ENCODE results near the gene OR5AN1.
"Not testable (repeated sequence)": the region's sequence is repeated elsewhere in the genome, so short reads cannot be mapped to it uniquely, and the experiment has no call there.

Gene OR5AN1, protein sequence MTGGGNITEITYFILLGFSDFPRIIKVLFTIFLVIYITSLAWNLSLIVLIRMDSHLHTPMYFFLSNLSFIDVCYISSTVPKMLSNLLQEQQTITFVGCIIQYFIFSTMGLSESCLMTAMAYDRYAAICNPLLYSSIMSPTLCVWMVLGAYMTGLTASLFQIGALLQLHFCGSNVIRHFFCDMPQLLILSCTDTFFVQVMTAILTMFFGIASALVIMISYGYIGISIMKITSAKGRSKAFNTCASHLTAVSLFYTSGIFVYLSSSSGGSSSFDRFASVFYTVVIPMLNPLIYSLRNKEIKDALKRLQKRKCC

DNA sequence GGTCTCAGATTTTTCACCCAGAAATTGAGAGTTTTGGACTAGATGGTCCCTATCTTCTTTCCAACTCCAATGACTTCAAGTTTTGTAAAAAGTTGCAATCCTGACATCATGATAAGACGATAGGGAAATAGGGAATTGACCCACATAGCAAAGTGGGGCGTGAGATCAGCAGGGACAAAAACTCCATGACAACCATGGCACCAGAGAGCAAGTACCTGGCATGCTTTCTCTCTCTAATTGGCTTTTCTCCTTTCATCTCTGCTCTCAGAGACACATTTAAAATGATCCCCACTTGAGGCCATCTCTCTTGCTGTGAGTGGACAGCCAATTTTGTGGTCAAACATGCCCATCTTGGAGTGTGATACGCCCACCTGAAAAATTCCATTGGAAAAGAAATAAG lies at the start of gene OR5AN1:
Gene OR5AN1 (plus strand): TSS at position 301 of the 400 bp plus-strand sequence. CDS start 5,564 bp downstream, outside the sequence.
- no peak for DNase-seq

DNA sequence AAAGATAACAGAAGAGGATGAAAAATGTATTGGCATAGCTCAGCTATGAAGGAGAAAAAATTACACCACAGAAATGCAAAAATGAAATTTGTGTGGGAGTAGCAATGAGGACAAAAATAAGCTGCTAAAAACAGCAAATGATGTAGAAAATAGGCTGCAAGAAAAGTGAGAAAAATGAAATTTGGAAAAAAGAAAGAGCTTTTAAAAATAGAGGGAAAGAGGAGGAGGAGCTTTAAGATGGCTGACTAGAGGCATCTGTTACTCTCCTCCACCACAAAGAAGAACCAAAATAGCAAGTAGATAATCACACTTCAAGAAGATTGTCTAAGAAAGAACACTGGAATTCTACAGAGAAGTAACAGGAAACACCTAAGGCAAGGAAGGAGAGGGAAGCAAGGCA lies 23.7 kb upstream of the OR5AN1 start:
- DNase-seq: no peak

DNA sequence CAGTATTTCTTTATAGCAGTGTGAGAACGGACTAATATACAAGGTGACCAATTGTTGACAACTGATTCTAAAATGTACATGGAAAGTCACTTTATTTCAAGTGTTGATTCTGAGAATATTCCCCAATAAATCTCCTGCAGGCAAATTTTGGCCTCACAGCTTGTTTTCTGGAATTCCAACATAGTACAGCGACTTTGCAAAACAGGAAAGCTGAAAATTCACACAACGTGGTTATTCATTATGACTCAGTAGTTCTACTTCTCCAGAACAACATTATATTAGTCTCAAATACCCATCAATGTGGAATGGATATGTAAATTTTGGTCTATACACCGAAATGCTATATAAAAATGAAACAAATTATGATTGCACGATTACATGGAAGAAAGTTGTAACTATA lies 22.5 kb upstream of the OR5AN1 start:
- no peak for DNase-seq

DNA sequence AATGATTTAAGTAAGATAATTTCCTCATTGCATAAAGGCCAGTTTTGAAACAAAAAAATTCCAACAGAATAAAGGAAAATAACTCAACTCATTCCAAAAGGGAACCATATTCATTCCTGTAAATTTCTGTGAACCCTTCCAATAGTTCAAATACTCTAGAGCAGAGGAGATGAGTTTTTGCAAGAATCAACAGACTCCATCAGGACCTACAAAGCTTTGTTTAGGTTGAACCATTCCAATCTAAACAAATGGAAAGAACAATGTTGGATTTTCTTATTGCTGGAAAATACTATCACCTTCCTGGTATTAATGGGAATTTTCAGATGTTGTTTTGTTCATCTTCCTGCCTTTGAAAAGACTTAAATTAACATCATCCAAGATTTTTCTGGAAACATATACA lies 21.8 kb upstream of the OR5AN1 start:
- no peak for DNase-seq

DNA sequence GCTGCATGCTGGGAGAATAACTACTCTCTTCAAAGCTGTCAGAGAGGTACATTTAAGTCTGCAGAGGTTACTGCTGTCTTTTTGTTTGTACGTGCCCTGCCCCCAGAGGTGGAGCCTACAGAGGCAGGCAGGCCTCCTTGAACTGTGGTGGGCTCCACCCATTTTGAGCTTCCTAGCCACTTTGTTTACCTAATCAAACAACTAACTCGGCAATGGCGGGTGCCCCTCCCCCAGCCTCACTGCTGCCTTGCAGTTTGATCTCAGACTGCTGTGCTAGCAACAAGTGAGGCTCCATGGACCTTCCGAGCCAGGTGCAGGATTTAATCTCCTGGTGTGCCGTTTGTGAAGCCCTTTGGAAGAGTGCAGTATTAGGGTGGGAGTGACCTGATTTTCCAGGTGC lies 9.0 kb upstream of the OR5AN1 start:
- peak; percentile 23 for DNase-seq

DNA sequence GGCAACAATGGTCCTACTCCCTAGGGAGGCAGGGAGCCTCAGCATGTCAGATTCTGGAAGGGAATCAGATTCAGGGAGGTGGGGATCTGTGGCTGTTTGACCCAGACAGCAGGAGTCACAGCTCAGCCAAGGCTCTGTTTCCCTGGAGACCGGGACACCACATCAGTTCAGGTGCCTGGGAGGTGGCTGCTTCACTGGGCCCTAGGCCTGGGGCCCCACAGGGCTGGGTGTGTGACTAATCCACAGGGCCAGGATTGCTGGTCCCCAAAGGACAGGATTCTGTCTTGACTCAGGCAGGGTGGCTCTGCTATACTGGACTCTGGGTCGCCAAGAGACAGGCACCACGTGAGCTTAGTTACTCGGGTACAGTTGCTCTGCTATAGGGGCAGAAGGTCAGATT lies 3.5 kb upstream of the OR5AN1 start:
- no peak for DNase-seq

DNA sequence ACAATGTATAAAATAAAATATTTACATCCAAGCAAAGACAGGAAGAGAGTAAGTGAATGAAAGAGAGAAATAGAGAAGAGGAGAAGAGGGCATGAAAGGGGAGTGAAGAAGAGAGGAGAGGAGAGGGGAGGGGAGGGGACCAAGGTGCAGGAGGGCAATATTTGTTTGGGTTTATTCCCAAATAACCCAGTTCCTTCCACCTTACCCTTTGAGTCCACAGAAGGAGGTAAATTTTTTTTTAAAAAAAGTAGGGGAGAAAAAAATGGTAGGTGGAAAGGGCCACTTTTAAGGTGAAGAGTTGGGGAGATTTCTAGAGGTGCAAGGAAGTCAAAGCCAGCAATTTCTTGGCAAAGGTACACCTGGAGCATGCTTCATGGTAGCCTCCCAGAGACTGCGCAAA lies 2.1 kb upstream of the OR5AN1 start:
- no peak for DNase-seq

DNA sequence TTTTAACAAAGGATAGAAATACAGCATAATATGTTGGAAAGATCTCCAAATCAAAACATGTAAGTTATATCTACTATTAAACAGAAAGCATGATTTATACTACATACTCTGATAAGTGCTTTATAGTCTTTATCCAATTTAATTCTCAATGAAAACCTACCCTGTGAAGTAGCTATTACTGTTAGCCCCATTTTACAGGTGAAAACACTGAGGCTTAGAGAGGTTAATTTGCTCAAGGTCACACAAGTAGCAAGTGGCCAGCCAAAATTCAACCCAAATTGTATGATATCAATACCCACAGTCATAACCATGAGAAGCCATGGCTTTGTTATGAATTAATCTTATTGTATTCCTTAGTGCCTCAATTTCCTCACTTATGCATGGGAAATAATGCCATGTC lies 675 bp upstream of the OR5AN1 start:
- no peak for DNase-seq

DNA sequence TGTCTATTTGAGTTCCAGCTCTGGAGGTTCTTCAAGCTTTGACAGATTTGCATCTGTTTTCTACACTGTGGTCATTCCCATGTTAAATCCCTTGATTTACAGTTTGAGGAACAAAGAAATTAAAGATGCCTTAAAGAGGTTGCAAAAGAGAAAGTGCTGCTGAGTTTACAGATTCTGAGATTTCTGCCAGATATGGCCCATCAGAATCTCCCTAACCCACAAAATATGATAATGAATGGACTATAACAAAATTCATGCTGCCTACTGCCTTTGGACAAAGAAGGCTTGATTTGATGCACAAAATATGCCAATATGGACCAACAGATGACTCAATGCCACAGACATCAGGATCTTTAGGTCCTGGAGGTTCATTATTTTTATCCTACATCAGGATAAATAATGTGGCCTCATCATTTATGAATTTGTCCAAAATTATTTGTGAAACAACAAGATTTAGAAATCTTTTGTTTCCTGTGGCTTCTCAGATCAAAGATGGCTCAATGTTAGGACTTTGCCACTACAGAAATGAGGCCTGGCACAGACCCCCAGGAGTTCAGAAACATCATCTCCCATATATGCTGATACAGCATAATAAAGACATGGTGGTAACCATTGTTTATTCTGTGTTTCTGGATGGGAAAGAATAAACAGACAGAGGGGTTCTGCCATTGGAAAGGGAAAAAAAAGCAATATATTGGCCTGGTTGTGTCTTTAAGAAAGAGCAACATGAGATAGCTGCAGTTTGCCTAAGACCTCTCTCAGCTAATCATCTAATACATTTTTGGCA lies 6.7 kb downstream of the OR5AN1 start:
- no peak for DNase-seq

DNA sequence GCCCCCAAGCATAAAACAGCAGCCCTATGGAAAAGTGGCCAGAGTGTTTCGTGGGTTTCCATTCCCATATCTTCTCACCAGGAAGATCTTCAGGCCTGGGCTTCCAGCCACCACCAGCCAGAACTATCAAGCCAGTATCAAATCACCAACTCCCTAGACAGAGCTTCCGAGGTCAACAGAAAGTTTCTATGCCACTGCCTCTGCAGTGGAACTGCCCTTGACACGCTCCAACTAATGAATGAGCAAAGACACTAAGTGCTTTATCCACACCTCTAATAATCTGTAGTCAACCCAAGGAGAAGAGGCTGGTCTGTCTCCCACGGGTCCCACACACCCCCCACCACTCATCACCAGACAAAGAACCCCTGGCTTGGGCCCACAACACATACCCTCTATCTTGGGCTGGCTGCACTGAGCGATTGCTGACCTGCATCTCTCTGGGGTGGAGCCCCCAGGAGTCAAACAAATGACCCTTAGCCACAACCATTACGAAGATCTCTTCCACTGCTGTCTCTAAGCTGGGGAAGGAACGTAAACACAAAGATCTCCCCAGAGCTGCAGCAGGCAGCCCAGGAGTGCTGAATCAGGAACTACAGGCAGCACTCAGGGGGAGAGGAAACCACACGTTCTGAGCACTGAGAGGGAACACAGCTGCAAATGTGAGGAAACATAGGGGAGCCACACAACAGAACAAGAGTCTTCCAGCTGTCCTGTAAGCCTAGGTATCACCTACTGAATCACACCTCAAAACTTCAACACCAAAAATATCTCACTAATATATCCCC lies 9.7 kb downstream of the OR5AN1 start:
- DNase-seq: no peak

DNA sequence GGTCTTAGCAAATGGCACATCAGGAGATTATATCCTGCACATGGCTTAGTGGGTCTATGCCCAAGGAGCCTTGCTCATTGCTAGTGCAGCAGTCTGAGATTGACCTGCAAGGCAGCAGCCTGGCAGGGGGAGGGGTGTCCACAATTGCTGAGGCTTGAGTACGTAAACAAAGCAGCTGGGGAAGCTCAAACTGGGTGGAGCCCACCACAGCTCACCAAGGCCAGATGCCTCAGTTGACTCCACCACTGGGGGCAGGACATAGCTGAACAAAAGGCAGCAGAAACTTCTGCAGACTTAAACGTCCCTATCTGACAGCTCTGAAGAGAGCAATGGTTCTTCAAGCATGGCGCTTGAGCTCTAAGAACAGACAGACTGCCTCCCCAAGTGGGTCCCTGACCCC lies 13.6 kb downstream of the OR5AN1 start:
- not testable (repeated sequence) for DNase-seq

DNA sequence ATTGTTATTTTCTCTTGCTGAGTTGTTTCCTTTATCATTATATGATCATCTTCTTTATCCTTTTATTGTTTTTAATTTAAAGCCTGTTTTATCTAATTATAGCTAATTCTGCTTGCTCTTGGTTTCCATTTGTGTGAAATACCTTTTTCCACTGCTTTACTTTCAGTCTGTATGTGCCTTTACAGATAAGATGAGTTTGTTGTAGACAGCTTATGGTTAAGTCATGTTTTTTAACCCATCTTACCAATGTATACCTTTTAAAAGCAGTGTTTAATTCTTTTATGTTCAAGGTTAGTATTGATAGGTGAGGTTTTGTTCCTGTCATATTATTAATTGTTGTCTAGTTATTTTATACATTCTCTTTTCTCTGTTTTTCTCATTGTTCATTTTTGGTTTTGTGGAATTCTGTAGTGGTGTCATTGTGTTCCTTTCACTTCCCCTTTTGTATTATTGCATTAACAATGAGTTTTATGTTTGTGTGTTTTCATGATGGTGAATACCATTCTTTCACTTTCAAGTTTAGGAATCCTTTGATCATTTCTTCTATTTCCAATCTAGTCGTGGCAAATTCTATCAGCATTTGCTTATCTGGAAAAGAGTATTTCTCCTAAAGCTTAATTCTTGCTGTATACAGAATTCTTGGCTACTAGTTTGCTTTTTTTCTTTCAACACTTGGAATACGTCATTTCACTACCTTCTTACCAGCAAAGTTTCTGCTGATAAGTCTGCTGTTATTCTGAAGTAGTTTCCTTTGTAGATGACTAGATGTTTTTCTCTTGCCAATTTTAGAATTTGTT lies 21.8 kb downstream of the OR5AN1 start:
- DNase-seq: no peak

DNA sequence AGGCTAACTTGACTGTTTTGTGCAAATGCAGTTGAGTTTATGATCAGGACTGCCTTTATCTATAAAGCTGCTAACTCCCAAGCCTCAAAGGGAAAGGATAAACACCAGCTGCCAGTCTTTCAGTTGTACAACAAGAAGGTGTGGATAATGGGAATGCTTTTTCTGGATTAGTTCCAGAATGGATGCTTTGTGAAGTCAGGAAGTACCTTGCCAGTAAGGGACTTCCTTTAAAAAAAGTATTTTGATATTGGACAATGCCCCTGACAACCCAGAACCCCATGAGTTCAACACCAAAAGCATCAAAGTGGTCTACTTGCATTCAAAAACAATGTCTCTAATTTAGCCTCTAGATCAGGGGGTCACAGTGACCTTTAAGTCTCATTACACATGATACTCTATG lies 35.5 kb downstream of the OR5AN1 start:
- no peak for DNase-seq

DNA sequence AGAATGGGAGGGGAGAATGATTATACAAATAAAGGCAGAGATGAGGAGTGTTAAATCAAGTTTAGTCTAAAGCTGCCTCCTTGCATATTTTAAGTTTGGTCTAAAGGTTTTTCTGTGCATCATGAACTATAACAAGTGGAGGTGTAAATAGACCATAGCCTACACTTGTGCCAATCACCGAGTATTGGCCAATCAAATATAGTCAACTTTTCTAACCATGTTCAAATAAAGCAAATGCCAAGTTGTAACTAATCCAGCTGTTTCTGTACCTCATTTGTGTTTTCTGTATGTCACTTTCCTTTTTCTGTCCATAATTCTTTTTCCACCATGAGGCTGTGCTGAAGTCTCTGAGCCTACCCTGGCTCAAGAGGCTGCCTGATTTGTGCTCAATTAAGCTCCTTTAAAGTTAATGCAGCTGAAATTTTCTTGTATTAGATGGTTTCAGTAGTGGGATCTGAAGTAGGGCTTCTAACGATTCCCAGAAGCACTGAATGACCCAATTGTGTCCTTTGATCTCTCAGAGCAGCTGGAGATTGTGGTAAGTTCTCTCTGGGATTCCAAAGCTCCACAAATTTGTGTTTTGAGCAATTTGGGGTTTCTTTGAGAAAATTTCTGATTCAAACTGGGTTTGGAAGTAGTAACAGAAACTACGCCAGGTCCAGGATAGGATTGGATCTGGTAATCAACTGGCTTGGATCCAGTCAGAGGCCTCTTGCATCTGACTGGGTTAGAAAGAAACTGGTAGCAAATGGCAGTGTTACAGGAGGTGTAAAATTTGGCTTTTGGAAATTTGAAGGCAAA lies 42.0 kb downstream of the OR5AN1 start:
- no peak for DNase-seq

DNA sequence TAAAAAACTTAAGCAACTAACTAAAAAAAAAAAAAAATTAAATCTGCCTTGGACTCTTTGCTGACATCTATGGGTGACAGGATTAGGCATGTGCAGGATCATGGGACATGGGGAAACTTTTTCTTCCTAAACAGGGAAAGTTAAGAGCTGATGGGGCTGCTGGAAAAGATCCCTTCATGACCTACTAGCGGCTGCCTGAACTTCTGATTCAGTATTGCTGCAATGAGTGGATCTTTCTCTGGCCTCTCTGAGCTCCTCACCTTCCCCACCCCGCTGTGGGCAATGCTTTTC lies 42.5 kb downstream of the OR5AN1 start:
- no peak for DNase-seq

DNA sequence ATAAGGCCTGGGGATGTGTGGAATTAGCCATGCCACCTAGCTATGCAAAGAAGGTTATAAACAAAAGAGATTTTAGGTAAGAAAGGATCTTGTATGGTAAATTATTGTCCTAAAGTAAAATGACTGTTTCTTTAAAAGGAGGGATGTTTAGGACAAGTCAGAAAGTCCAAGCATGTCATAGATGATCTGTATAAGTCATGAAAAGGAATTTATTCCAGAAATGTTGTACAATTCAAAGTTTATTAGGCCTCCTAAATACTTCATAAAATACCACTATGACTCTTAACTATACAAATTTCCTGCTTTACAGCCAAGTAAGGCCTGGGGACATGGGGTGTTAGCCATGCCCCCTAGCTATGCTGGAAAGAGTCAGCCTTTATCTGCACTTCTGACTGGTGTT lies 44.9 kb downstream of the OR5AN1 start:
- DNase-seq: no peak

DNA sequence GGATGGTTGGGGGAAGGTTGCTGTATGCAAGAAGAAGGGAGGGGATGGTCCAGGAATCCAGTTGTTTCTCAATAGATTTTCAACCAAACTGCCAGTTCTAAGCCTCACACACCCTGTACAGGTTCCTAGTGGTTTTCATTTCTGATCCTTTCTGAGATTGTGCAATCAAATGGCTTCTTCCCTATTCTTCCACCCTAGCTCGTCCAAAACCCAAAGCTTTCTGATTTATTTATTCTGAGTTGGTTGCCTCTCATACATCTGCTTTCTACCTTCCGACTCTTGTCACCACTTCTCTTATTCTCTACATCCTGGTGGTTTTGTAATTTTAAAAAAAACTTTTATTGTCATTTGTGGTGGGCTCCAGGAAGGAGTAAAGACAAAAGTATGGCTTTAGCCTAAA lies 55.0 kb downstream of the OR5AN1 start:
- no peak for DNase-seq

DNA sequence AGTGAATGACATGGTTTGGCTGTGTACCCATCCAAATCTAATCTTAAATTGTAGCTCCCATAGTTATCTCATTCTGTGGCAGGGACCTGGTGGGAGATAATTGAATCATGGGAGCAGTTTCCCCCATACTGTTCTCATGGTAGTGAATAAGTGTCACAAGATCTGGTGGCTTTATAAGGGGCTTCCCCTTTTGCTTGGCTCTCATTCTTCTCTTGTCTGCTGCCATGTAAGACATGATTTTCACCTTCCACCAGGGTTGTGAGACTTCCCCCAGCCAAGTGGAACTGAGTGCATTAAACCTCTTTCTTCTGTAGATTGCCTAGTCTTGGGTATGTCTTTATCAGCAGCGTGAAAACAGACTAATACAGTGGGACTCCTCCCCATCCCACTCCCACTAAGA lies 56.4 kb downstream of the OR5AN1 start:
- no peak for DNase-seq

DNA sequence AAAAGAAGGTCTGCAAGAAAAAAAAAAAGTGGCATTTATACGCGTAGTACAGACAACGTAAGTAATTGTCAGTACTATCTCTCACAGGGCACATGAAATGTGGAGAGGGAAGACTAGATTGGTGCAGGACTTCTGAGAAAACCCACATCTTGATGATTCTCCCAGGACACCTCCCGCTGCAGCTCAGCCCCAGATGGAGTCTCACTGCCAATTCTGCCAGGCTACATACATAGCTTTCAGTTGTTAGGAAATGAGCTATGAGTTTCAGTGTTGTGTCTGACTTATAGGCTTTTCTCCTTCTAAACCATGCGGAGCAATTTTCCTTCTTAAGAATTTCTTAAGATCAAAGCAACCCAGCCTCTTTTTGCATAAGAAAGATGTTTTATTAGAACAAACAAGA lies 57.9 kb downstream of the OR5AN1 start:
- DNase-seq: no peak

DNA sequence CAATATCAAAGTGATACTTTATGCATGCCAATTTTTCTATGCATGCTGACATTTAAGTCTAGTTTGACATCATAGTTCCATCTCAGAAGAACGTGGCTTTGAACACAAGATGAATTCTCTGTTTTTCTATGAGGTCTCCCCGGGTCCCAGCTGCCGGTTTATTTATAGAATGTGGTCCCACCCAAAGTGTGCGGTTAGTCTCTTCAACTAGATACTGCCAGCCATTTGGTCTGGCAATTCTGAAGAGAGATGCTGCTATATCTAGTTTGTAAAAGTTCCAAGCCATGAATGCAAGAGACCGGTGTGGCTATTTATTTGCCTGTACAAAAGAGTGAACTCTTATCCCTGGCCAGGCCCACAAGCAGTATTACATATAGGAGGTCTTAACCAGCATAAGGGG lies 58.3 kb downstream of the OR5AN1 start:
- no peak for DNase-seq

DNA sequence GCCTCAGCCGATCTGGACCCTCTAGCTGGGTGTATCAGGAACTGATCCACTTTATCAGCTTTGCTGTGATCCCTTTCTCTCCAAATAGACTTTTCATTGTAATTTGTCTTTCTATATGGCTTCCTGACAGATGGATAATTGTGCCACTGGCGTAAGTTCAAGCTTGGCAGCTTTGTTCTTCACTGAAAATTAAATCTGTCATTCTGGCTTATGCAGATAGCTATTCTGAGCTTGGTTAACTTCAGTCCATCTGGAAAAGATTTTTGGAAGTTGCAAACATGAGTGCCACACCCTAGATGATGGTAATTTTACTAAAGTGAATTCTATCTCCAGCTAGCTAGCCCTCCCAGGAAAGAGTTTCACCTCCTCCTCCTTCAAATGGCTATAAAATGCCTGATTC lies 59.5 kb downstream of the OR5AN1 start:
- DNase-seq: no peak

All from NCI-H526 treated with DMSO at 0.1 percent for 48 hours (cell line).